ENCODE results near the gene IRF4. TPM values are rescaled to one million over a fixed set of nuclear protein-coding genes. Genes with fewer than 3 reads are reported as not detected.

IRF4 gene
- not detected in 2 replicates for polyA plus RNA-seq (2011; rRNA removed)
- not detected in 2 replicates for polyA minus RNA-seq (2011; rRNA and poly(A)+ RNA removed)

- ChIA-PET POLR2A (no interaction called here), CTCF (no interaction called here)
- TF ChIP-seq CTCF (IDR thresholded peaks at IDR 0.05; ENCODE audit: insufficient read depth, low read depth, low read length) = no peak
- DNase-seq (ENCODE audit: low read depth) = no peak
- Histone ChIP-seq H3K27me3 (ENCODE audit: control insufficient read depth, insufficient read depth, low read length) (peaks cover 45% of the 10 kb centered on the region), H3K36me3 (ENCODE audit: control insufficient read depth, insufficient read depth, low read length) (no peaks in the 10 kb centered on the region), H3K4me3 (ENCODE audit: low read depth, low read length) (no peak within 1 kb of the TSS)
These were observed at the start of gene IRF4 for GRCh38 chr6:391559-392440. TSS of gene IRF4 (plus strand) at chr6:391752. CDS start at chr6:393153, 1,401 bp downstream.

DNA sequence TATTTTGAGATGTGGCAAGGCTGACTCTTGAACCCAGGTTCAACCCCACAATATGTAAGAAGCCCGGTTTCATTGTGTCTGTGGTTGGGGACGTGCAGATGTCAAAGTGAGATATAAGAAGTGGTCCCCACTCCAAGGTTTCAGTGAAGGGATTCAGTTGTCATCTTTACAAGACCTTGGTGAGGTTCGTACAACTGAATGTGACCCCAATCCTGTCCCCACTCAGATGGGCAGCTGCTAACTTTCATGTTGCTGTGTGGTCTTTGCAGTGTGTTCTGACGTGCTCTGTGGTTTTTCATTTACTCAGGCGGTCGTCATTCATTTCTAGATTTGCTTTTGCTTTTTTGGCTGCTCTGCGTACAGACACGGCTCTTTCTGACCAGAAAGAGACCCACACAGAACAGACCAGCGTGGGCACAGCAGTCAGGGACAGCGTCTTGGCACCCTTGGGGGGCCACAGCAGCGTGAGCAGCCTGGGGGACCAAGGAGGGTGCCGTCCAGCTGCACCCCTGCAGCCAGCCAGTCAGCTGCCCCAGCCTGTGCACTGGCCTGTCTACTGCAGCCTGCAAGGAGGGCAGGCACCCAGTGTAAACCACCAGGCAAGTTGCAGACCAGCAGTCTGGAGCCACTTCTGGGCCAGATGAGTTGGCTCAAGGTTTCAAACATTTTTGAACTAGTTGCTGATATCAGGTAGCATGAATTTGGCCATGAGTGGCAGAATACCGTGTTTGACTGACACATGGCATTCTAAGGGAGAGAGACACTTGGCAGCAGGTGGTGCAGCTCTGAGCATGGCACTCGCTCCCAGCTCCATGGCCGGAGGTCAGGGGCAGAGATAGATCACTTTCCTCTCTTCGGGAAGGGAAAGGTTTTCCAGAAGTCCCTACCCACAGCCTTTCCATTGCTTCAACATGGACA lies 49.4 kb upstream of the IRF4 start:
- ChIA-PET POLR2A (no interaction called here), CTCF (no interaction called here)
- Histone ChIP-seq H3K4me3 (ENCODE audit: low read depth, low read length) (no peak overlapping the region), H3K36me3 (ENCODE audit: control insufficient read depth, insufficient read depth, low read length) (no peaks in the 10 kb centered on the region), H3K27me3 (ENCODE audit: control insufficient read depth, insufficient read depth, low read length) (no peaks in the 10 kb centered on the region)
- TF ChIP-seq CTCF (IDR thresholded peaks at IDR 0.05; ENCODE audit: insufficient read depth, low read depth, low read length) = no peak
- no peak for DNase-seq (ENCODE audit: low read depth)

- no peak for TF ChIP-seq CTCF (IDR thresholded peaks at IDR 0.05; ENCODE audit: insufficient read depth, low read depth, low read length)
- DNase-seq (ENCODE audit: low read depth) = no peak
- CTCF ChIA-PET = no interaction called here
These were observed 48.7 kb upstream of the IRF4 start for GRCh38 chr6:342832-343179.

GRCh38 chr6:343226-343935 lies 48.2 kb upstream of the IRF4 start:
- CTCF ChIA-PET = no interaction called here
- H3K27me3 ChIP-seq (ENCODE audit: control insufficient read depth, insufficient read depth, low read length) = no peaks in the 10 kb centered on the region
- no peak for DNase-seq (ENCODE audit: low read depth)
- POLR2A ChIA-PET = no interaction called here
- H3K4me3 ChIP-seq (ENCODE audit: low read depth, low read length) = no peak overlapping the region
- H3K36me3 ChIP-seq (ENCODE audit: control insufficient read depth, insufficient read depth, low read length) = peaks cover 3% of the 10 kb centered on the region; the same call in 1 of the 2 replicates
- TF ChIP-seq CTCF (IDR thresholded peaks at IDR 0.05; ENCODE audit: insufficient read depth, low read depth, low read length) = no peak

More at GRCh38 chr6:342832-343179, 48.7 kb upstream of the IRF4 start:
- POLR2A ChIA-PET = no interaction called here
- Histone ChIP-seq H3K27me3 (ENCODE audit: control insufficient read depth, insufficient read depth, low read length) (no peaks in the 10 kb centered on the region), H3K36me3 (ENCODE audit: control insufficient read depth, insufficient read depth, low read length) (no peaks in the 10 kb centered on the region), H3K4me3 (ENCODE audit: low read depth, low read length) (no peak overlapping the region)
